GM18867 (cell line): ENCODE results near the gene C19orf85.
"Not testable (repeated sequence)": the region's sequence is repeated elsewhere in the genome, so short reads cannot be mapped to it uniquely, and the experiment has no call there.

Experiments
- ATAC-seq: cut with Tn5 transposase; IDR thresholded peaks from one replicate; pipeline ENCODE4 v1.9.1; 2021; ENCODE audit warnings: mild to moderate bottlenecking, moderate library complexity; ENCODE audit not compliant: unreplicated experiment

C19orf85 gene

DNA sequence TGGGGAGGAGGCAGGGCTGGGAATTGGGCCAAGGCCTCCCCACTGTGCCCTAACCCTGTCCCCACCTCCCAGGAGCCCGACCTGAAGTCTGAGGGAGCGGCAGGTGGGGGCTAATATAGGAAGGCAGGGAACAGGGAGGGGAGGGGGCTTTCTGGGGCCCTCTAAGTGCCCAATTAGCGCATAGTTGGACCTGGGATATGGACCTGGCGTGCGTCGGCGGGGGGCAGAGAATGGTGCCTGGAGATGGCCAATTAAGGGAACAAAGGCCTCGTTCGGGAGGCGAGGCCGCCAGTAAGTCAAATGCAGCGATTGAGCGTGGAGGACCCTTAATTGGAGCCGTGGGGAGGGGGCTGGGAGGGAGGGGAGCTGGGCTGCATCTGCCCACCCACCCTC lies at the start of gene C19orf85:
Gene C19orf85, minus strand, starts transcription at position 90 of the 393 bp plus-strand sequence. CDS start 197 bp downstream, outside the sequence.
- ATAC-seq: no peak

DNA sequence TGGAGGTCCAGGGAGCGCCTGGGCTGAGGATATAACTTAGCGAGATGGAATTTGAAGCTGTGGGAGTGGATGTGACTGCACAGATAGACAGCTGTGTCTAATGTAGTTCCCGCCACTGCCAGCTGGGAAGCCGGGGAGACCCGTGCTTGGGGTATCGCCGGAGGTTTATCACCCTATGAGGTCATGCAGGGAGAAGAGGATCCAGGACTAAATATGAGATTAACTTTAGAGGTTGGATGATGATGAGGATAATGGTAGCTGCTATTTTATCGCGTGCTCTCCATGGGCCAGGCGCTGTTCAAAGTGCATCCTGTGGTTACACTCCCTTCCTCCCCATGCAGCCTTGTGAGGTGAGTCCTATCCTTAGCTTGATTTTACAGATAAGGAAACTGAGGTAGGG lies 43.6 kb upstream of the C19orf85 start:
- ATAC-seq: no peak

- ATAC-seq: no peak
Measured at GRCh38 chr19:55504981-55505380, 40.4 kb upstream of the C19orf85 start.

GRCh38 chr19:55504252-55504603 lies 39.7 kb upstream of the C19orf85 start:
- ATAC-seq: no peak

- ATAC-seq: peak; percentile 87
Measured at GRCh38 chr19:55503502-55504251, 39.1 kb upstream of the C19orf85 start.

DNA sequence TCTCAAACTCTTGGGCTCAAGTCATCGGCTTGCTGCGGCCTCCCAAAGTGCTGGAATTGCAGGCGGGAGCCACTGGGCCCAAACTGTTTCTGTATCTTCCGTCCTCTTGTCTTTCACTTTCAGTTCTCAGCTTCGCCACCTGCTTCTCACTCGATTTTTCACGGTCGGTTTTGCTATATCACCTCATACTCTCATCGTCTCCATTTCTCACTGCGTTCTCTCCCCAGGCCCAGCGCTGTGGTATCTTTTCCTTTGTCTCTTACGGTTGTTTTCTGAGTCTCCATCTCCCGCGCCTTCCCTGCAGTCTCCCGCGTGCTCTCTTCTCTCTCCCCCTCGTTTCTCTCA lies 38.6 kb upstream of the C19orf85 start:
- no peak for ATAC-seq

DNA sequence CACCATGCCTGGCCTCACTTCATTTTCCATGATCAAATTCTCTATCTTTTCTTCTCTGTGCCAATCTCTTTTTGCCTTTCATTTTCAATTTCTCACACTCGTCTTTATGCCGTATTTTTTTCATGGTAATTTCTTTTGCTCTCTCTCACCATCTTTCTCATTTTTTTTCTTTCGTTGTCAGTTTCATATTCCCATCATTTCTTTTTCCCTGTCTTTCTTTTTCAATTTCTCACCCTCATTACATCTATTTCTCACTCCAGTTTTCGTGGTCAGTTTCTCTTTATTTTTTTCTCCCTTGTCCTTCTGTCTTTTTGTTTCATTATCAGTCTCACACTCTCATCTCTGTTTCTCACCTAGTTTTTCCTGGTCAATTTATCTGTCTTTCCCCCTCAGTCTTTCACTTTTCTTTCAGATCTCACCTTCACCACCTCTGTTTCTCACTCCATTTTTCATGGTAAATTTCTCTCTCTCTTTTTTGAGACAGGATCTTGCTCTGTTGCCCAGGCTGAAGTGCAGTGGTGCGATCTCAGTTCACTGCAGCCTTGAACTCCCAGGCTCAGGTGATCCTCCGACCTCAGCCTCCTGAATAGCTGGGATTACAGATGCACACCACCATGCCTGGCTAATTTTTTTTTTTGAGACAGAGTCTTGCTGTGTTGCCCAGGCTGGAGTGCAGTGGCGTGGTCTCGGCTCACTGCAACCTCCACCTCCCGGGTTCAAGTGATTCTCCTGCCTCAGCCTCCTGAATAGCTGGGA lies 37.8 kb upstream of the C19orf85 start:
- ATAC-seq: no peak

DNA sequence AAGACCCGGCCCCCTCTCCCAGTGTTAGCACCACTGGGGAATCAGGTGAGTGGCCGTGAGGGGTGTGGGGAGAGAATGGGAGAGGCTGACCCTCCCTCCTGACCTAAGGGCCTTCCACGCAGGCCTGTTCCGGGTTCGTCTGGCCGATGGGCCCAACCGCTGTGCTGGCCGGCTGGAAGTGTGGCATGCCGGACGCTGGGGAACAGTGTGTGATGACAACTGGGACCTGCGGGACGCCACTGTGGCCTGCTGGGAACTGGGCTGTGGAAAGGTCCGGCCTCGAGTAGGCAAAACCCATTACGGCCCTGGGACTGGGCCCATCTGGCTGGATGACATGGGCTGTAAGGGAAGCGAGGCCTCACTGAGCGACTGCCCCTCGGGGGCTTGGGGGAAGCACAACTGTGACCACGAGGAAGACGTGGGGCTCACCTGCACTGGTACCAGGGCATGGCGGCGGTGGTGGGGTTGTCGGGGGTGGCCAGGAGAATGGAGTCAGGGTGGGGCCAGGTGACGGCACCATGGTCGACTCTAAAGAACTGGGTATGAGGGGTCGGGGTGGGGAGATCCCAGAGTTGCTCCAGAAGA lies 35.9 kb upstream of the C19orf85 start:
- ATAC-seq: no peak

GRCh38 chr19:55498246-55498840 lies 33.8 kb upstream of the C19orf85 start:
- ATAC-seq: no peak

GRCh38 chr19:55497763-55498162 lies 33.2 kb upstream of the C19orf85 start:
- ATAC-seq: no peak

GRCh38 chr19:55496820-55497219 lies 32.3 kb upstream of the C19orf85 start:
- not testable (repeated sequence) for ATAC-seq

DNA sequence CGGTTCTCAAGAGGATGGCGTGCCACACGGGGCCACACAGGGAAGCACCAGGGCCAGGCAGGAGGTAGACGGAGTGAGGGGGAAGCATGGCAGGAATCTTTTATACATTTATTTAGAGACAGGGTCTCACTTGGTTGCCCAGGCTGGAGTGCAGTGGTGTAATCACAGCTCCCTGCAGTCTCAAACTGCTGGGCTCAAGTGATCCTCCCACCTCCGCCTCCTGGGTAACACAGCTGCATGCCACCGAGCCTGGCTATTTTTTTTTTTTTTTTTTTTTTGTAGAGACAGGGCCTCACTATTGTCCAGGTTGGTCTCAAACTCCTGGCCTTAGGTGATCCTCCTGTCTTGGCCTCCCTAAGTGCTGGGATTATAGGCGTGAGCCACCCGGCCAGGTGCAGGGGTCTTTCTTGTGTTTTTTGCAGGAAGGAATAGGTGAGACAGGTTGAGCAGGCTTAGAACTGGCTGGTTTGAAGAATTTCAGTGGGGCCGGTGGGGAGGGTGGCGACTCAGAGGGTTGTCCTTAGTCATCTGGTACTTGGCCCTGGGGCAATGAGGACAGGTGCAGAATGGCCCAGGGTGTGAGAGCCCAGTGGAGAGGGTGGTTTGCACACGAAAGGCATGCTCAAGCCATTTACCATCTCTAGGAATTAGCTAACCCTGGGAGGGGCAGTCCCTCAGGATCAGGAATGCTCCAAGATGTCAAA lies 31.2 kb upstream of the C19orf85 start:
- ATAC-seq: no peak

- no peak for ATAC-seq
Measured at GRCh38 chr19:55494172-55494761, 29.7 kb upstream of the C19orf85 start.

- ATAC-seq: no peak
Measured at GRCh38 chr19:55493645-55494171, 29.2 kb upstream of the C19orf85 start.

DNA sequence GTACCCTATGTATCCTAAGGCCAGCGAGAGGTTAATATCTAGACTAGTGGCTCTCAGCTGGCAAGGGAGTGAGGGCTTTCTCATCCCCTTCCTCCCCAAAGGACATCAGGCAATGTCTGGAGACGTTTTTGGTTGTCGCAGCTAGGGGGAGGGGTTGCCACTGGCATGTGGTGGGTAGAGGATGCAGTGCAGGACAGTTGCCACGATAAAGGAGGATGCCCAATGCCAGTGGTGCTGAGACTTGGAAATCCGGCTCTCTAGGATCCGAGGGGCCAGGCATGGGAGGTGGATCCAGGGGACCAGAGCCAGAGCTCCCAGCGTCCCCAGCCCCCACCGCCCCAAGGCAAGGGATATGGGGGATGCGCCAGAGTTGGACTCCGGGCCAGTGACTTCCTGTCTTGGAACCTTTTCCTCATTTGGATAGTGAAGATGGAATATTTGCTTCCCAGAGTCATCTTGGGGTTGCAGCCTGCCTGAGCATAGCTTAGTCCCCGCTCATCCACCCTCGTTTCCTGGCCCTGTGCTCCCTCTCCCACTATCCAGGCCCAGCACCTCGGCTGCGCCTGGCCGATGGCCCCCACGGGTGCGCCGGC lies 28.6 kb upstream of the C19orf85 start:
- no peak for ATAC-seq

DNA sequence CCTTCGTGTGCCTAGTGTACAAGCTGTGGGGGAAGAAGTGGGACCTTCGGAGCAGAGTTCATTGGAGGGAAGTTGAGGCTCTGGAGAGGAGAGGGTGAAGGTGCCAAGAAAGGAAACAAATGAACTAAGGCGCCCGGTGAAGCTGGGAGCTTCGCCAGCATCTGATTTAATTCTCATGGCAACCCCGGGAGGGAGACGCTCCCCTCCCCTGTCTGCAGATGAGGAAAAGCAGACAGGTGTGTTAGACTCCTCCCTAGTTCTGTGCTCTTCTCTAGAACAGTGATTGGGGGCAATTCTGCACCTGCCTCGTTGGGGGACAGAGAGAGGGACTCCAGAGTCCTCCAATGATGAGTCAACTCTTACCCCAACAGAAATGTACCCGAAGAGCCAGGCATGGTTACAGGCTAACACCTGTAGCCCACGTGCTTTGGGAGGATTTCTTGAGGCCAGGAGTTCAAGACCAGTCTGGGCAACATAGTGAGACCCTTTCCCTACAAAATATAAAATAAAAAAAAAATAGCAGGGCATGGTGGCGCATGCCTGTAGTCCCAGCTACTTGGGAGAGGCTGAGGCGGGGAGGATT lies 27.9 kb upstream of the C19orf85 start:
- no peak for ATAC-seq

GRCh38 chr19:55491546-55492360 lies 27.2 kb upstream of the C19orf85 start:
- no peak for ATAC-seq

DNA sequence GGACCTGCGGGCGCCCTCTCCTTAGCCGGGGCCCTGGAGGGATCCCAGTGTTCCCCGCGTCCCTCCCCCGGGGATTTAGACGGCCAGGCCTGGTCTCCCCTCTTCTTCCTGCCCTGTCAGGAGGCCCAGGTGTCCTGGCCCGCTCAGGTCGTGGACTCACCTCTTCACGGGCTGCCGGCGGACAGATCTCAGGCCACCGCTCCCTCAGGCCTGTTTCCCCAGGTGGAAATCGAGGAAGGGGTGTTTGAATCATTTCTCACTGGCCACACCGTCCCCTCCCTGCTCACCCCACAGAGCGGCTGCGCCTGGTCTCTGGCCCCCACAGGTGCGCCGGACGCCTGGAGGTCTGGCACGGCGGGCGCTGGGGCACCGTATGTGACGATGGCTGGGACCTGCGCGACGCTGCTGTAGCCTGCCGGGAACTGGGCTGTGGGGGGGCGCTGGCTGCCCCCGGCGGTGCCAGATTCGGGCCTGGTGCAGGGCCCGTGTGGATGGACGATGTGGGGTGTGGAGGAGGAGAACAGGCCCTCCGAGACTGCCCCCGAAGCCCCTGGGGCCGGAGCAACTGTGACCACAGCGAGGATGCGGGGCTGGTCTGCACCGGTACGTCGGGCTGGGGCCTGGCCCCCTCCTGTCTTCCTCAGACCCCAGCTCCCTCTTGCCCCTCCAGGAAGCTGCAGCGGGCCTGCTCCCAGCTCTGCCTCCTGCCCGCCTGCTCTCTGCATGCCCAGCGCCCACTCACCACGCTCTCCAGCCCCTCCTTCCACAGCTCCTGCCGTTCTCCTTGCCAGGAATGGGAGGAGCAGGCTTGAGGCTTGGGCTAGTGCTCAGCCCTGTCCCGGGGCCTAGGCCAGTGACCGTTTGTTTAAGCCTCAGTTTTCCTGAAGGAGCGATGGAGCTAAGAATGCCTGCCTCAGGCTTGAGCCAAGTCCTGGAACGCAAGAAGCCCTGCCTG lies 26.2 kb upstream of the C19orf85 start:
- ATAC-seq: no peak
